Ascending aorta (tissue), 2 donors: ENCODE results near the gene CD200R1L. TPM values are rescaled to one million over a fixed set of nuclear protein-coding genes. Genes with fewer than 3 reads are reported as not detected.

Experiments used
- DNase-seq, 2 donors: peaks; one replicate each; pipeline ENCODE4 v3.0.0-alpha.2; 2019; ENCODE audit warnings: low spot score in 2 of 2
- H3K27ac ChIP-seq, 2 donors: fragments of 200-600 bp; sonication (generic); one replicate each; pipeline ENCODE4 v1.5.1; 2016 to 2017; ENCODE audit warnings: mild to moderate bottlenecking in 1 of 2
- H3K27me3 ChIP-seq: fragments of 200-600 bp; sonication (generic); one replicate; pipeline ENCODE4 v1.5.1; 2017
- H3K36me3 ChIP-seq, 2 donors: fragments of 200-600 bp; sonication (generic); one replicate each; pipeline ENCODE4 v1.5.1; 2016
- H3K4me1 ChIP-seq, 2 donors: fragments of 200-600 bp; sonication (generic); one replicate each; pipeline ENCODE4 v1.5.1; 2016 to 2017; ENCODE audit warnings: mild to moderate bottlenecking in 1 of 2
- H3K4me3 ChIP-seq, 2 donors: fragments of 200-600 bp; sonication (generic); one replicate each; pipeline ENCODE4 v1.5.1; 2016 to 2017; ENCODE audit warnings: mild to moderate bottlenecking in 1 of 2
- H3K9me3 ChIP-seq, 2 donors: fragments of 200-600 bp; sonication (generic); one replicate each; pipeline ENCODE4 v1.5.1; 2016
- CTCF ChIP-seq, 3 experiments: fragments of 200-600 bp in 2 of 3; fragments of 450-650 bp in 1 of 3; sonication (generic) in 2 of 3; IDR thresholded peaks; one replicate each; pipeline ENCODE4 v1.5.1; 2016 to 2019; ENCODE audit warnings: antibody characterized with exemption in 3 of 3, mild to moderate bottlenecking in 1 of 3, moderate library complexity in 1 of 3
- intact Hi-C: fragments of 100-400 bp; cut with DNase I; formaldehyde crosslinking; loops from one replicate; pipeline ENCODE4 v1.15.1; 2023
- total RNA-seq: library from RNA; depleted of rRNA; stranded (reverse); fragments of >200 nt; gene quantifications from one replicate; pipeline ENCODE4 v1.1.0, GENCODE V29; 2016

CD200R1L gene
- total RNA-seq, 1 donor from 2014 or later = not detected

- no peaks in the 10 kb centered on the region for H3K36me3 ChIP-seq
- no peak overlapping the region for H3K4me3 ChIP-seq
- no peak overlapping the region for H3K27ac ChIP-seq
- intact Hi-C loops = no loop called here
- H3K9me3 ChIP-seq = no peaks in the 10 kb centered on the region
- peaks cover 0 to 6% of the 10 kb centered on the region in 2 donors for H3K4me1 ChIP-seq
- no peaks in the 10 kb centered on the region for H3K27me3 ChIP-seq
- TF ChIP-seq CTCF (IDR thresholded peaks at IDR 0.05) = no peak
- no peak for DNase-seq
Observed at GRCh38 chr3:112776836-112777235, 69.8 kb downstream of the CD200R1L start.

GRCh38 chr3:112776000-112776399 is 70.7 kb downstream of the CD200R1L start:
- intact Hi-C loops = no loop called here
- Histone ChIP-seq H3K4me1 (peaks cover 0 to 6% of the 10 kb centered on the region in 2 donors), H3K27ac (no peak overlapping the region)

GRCh38 chr3:112775011-112775742 is 71.5 kb downstream of the CD200R1L start:
- TF ChIP-seq CTCF (IDR thresholded peaks at IDR 0.05) = no peak
- DNase-seq = peak in 1 of 2 donors; percentile 73
- Histone ChIP-seq H3K27me3 (no peaks in the 10 kb centered on the region), H3K4me3 (no peak overlapping the region), H3K36me3 (no peaks in the 10 kb centered on the region), H3K4me1 (peaks cover 0 to 6% of the 10 kb centered on the region in 2 donors), H3K27ac (no peak overlapping the region), H3K9me3 (no peaks in the 10 kb centered on the region)
- intact Hi-C loops = no loop called here

More at GRCh38 chr3:112776000-112776399, 70.7 kb downstream of the CD200R1L start:
- no peaks in the 10 kb centered on the region for H3K9me3 ChIP-seq
- DNase-seq = no peak
- H3K27me3 ChIP-seq = no peaks in the 10 kb centered on the region
- no peak for TF ChIP-seq CTCF (IDR thresholded peaks at IDR 0.05)
- no peaks in the 10 kb centered on the region for H3K36me3 ChIP-seq
- no peak overlapping the region for H3K4me3 ChIP-seq

GRCh38 chr3:112774293-112774926 is 72.3 kb downstream of the CD200R1L start:
- Histone ChIP-seq H3K9me3 (no peaks in the 10 kb centered on the region), H3K36me3 (no peaks in the 10 kb centered on the region), H3K4me3 (no peak overlapping the region), H3K27ac (no peak overlapping the region), H3K4me1 (peaks cover 0 to 6% of the 10 kb centered on the region in 2 donors), H3K27me3 (no peaks in the 10 kb centered on the region)
- intact Hi-C loops = no loop called here
- DNase-seq = no peak
- no peak for TF ChIP-seq CTCF (IDR thresholded peaks at IDR 0.05)

- Histone ChIP-seq H3K9me3 (no peaks in the 10 kb centered on the region), H3K27me3 (no peaks in the 10 kb centered on the region), H3K27ac (no peak overlapping the region), H3K4me1 (peaks cover 0 to 2% of the 10 kb centered on the region in 2 donors), H3K36me3 (no peaks in the 10 kb centered on the region), H3K4me3 (no peak overlapping the region)
- no peak for DNase-seq
- no peak for TF ChIP-seq CTCF (IDR thresholded peaks at IDR 0.05)
- intact Hi-C loops = no loop called here
Observed at GRCh38 chr3:112773864-112774263, 72.8 kb downstream of the CD200R1L start.
